Sigmoid colon (tissue), 4 donors: ENCODE data around the gene ZNF726.

Experiments
- CTCF ChIP-seq, 4 experiments: fragments of 450-650 bp in 3 of 4; fragments of 200-600 bp in 1 of 4; IDR thresholded peaks; one replicate each; pipeline ENCODE4 v1.5.1; 2016 to 2019; ENCODE audit warnings: antibody characterized with exemption in 4 of 4, mild to moderate bottlenecking in 3 of 4, moderate library complexity in 2 of 4
- EP300 ChIP-seq, 4 donors: sonication (generic); formaldehyde crosslinking; IDR thresholded peaks; one replicate each; pipeline ENCODE4 v1.6.1; 2017; ENCODE audit warnings: antibody characterized with exemption in 4 of 4

GRCh38 chr19:23981863-23982262 is 67.2 kb downstream of the ZNF726 start:
- TF ChIP-seq CTCF (IDR thresholded peaks at IDR 0.05), result no peak
- TF ChIP-seq EP300 (IDR thresholded peaks at IDR 0.05), result no peak
